Measurements from ENCODE around the gene DNM3. TPM values are rescaled to one million over a fixed set of nuclear protein-coding genes. Genes with fewer than 3 reads are reported as not detected.
A peak's percentile ranks its signal among the peaks of the same experiment; 100 is the strongest.

Gene DNM3
- polyA plus RNA-seq, 1 of the 3 experiments (the other 2 are of a cell fraction), result 0.43 TPM

DNA sequence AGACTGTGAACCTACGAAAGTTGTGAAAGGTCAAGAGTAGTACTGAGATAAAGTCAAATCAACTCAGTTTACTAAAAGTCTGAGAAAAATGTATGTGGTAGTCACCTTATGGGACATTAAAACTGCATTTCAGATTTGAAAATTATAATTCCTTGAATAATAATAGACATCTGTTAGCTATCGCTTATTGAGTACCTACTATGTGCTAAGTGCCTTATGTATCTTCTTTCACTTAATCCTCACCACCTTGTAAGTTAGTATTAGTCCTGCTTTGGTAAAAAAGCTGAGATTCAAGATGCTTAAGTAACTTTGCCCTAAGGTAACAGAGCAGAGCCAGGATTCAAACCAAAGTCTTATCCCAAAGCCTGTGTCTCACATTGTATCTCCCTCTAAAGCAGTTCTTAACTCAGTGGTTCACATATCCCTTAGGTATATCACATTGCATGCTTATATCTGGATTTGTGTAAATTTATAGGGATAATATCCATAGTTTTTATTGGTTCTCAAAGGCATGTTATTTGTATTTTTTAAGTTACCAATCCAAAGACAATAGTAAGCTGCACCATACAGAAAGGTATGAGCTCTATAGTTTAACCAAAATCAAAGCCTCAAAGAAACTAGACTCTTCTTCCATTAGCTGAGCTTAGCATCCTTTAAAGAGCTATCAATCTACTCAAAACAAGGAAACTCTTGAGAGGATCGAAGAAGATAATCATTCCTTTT, 601.7 kb downstream of the DNM3 start:
- H2AFZ ChIP-seq (ENCODE audit: low read depth), result peak overlapping the region; percentile 91
- peak overlapping the region; percentile 89 to 99 for H3K4me3 ChIP-seq (ENCODE audit: low read depth in 2 of 2, low read length in 1 of 2)
- DNase-seq, result no peak
- peaks cover 31% of the 10 kb centered on the region for H3K79me2 ChIP-seq (ENCODE audit: insufficient read depth)
- H3K9ac ChIP-seq, result peak overlapping the region; percentile 96
- ChIA-PET POLR2A (no interaction called here), CTCF (interaction anchor here (0.6 to 2.9 kb wide), 20 partner anchors 8 to 641 kb away, joined by 3 to 21 read pairs (median 4); no protein-coding TSS in a partner anchor)
- 60% methylated on average over 3 of the region's 3 CpGs for WGBS (ENCODE audit: low lambda C conversion rate)
- peak overlapping the region; percentile 45 to 73; a peak in 3 of 4 replicates for H3K27ac ChIP-seq (ENCODE audit: low read depth in 2 of 2, low read length in 1 of 2)
- no peaks in the 10 kb centered on the region for H4K20me1 ChIP-seq (ENCODE audit: insufficient read depth)
- peak overlapping the region; percentile 77 for H3K4me2 ChIP-seq
- peaks cover 14 to 22% of the 10 kb centered on the region in 2 experiments for H3K36me3 ChIP-seq (replicated peaks in 1 of 2; ENCODE audit: control insufficient read depth in 1 of 2, insufficient read depth in 2 of 2, low read length in 1 of 2)
- no peaks in the 10 kb centered on the region for H3K9me3 ChIP-seq
- no peaks in the 10 kb centered on the region for H3K27me3 ChIP-seq (ENCODE audit: insufficient read depth)
- no peaks in the 10 kb centered on the region for H3F3A ChIP-seq (replicated peaks; ENCODE audit: insufficient read depth)
- peaks cover 0 to 12% of the 10 kb centered on the region in 2 experiments; a peak in 3 of 4 replicates for H3K4me1 ChIP-seq (ENCODE audit: control insufficient read depth in 1 of 2, insufficient read depth in 2 of 2, low read depth in 1 of 2, low read length in 1 of 2)
- TF ChIP-seq JUND (IDR thresholded peaks at IDR 0.05) (no peak), EP300 (IDR thresholded peaks at IDR 0.05; ENCODE audit: borderline replicate concordance in 1 of 2, low read depth in 1 of 2, low read length in 1 of 2) (no peak), CHD2 (IDR thresholded peaks at IDR 0.05; ENCODE audit: low read length, partially characterized antibody) (no peak), CTCF (IDR thresholded peaks at IDR 0.05) (no peak), RAD21 (IDR thresholded peaks at IDR 0.05; ENCODE audit: low read length) (no peak), FOXM1 (IDR thresholded peaks at IDR 0.05; ENCODE audit: low read depth) (no peak), YY1 (IDR thresholded peaks at IDR 0.05; ENCODE audit: low read depth) (no peak), NFIC (IDR thresholded peaks at IDR 0.05; ENCODE audit: borderline replicate concordance) (no peak), FOXJ3 (CRISPR knock-in tag; IDR thresholded peaks at IDR 0.05) (no peak), SIN3A (IDR thresholded peaks at IDR 0.05; ENCODE audit: borderline replicate concordance, low read depth, low read length) (no peak), IRF3 (IDR thresholded peaks at IDR 0.05; ENCODE audit: low read depth, low read length) (no peak), RXRA (IDR thresholded peaks at IDR 0.05; ENCODE audit: borderline replicate concordance, low read depth) (no peak), ELF1 (IDR thresholded peaks at IDR 0.05) (no peak), SMC3 (IDR thresholded peaks at IDR 0.05; ENCODE audit: low read depth, low read length) (no peak), GATA2 (CRISPR knock-in tag; IDR thresholded peaks at IDR 0.05) (no peak)
- TF ChIP-seq, protein P1, sequence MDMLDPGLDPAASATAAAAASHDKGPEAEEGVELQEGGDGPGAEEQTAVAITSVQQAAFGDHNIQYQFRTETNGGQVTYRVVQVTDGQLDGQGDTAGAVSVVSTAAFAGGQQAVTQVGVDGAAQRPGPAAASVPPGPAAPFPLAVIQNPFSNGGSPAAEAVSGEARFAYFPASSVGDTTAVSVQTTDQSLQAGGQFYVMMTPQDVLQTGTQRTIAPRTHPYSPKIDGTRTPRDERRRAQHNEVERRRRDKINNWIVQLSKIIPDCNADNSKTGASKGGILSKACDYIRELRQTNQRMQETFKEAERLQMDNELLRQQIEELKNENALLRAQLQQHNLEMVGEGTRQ (IDR thresholded peaks at IDR 0.05; ENCODE audit: borderline replicate concordance, low read depth, low read length), result no peak
- no peaks in the 10 kb centered on the region for H3K9me2 ChIP-seq
